Caco-2 (cell line): ENCODE results near the gene NEU1. TPM values are rescaled to one million over a fixed set of nuclear protein-coding genes. Genes with fewer than 3 reads are reported as not detected.
A peak's percentile ranks its signal among the peaks of the same experiment; 100 is the strongest.

ENCODE experiments used
- BruUV-seq: library from RNA; stranded (reverse); fragments of 400-500 nt; replicated peaks from 2 replicates; lab custom pipeline; 2021; lab: Mats Ljungman, UMichigan
- CTCF ChIA-PET: fragments of 300-600 bp; sonication (Branson Sonifier 250); formaldehyde crosslinking; loops from one replicate; lab custom pipeline; 2022; ENCODE audit warnings: antibody characterized with exemption; lab: Charles Lee
- POLR2A ChIA-PET: fragments of 300-600 bp; sonication (Branson Sonifier 250); formaldehyde crosslinking; loops from one replicate; lab custom pipeline; 2022; ENCODE audit warnings: antibody characterized with exemption; lab: Charles Lee
- DNase-seq, 2 experiments: peaks; one replicate each; pipeline versions ENCODE4 v3.0.0 to v3.0.0-alpha.2; 2020 to 2022
- H3K27me3 ChIP-seq: replicated peaks from 2 replicates; pipeline ENCODE4 v1.6.0; 2011; ENCODE audit warnings: low read length; ENCODE audit not compliant: control insufficient read depth, insufficient read depth
- H3K36me3 ChIP-seq: 2 replicates; pipeline ENCODE4 v1.5.1; 2011; ENCODE audit warnings: low read length; ENCODE audit not compliant: control insufficient read depth, insufficient read depth
- H3K4me1 ChIP-seq: fragments of 250-450 bp; sonication (Bioruptor Pico); 2 replicates; pipeline ENCODE4 v1.5.1; 2020; ENCODE audit warnings: mild to moderate bottlenecking
- H3K4me3 ChIP-seq: 2 replicates; pipeline ENCODE4 v1.5.1; 2011; ENCODE audit warnings: low read depth, mild to moderate bottlenecking, control low read depth, low read length
- H3K9me3 ChIP-seq: fragments of 250-450 bp; sonication (Bioruptor Pico); 2 replicates; pipeline ENCODE4 v1.5.1; 2020; ENCODE audit warnings: mild to moderate bottlenecking, moderate library complexity
- H3K27ac Mint-ChIP-seq: one replicate; pipeline ENCODE4 v1.8.0; 2022; ENCODE audit warnings: mixed read lengths; ENCODE audit not compliant: unreplicated experiment
- H3K27me3 Mint-ChIP-seq: one replicate; pipeline ENCODE4 v1.8.0; 2022; ENCODE audit warnings: mixed read lengths; ENCODE audit not compliant: insufficient read depth, unreplicated experiment
- H3K36me3 Mint-ChIP-seq: one replicate; pipeline ENCODE4 v1.8.0; 2022; ENCODE audit warnings: mild to moderate bottlenecking, mixed read lengths; ENCODE audit not compliant: insufficient read depth, unreplicated experiment
- H3K4me1 Mint-ChIP-seq: one replicate; pipeline ENCODE4 v1.8.0; 2022; ENCODE audit warnings: low read depth, mixed read lengths; ENCODE audit not compliant: unreplicated experiment
- H3K4me3 Mint-ChIP-seq: one replicate; pipeline ENCODE4 v1.8.0; 2022; ENCODE audit warnings: mild to moderate bottlenecking, moderate library complexity, mixed read lengths; ENCODE audit not compliant: unreplicated experiment
- H3K9me3 Mint-ChIP-seq: one replicate; pipeline ENCODE4 v1.8.0; 2022; ENCODE audit warnings: mixed read lengths; ENCODE audit not compliant: unreplicated experiment
- CTCF ChIP-seq, 2 experiments: fragments of 200-600 bp in 1 of 2; IDR thresholded peaks; 1 replicate in 1 of 2; 2 replicates in 1 of 2; pipeline versions ENCODE4 v1.5.1 to v1.8.0; 2011 to 2022; ENCODE audit warnings: antibody characterized with exemption in 1 of 2, control low read depth in 1 of 2, inconsistent platforms in 1 of 2, low read depth in 1 of 2, low read length in 1 of 2, mild to moderate bottlenecking in 1 of 2, moderate library complexity in 1 of 2; ENCODE audit not compliant: insufficient read depth in 1 of 2, severe bottlenecking in 1 of 2, unreplicated experiment in 1 of 2
- intact Hi-C: fragments of 100-400 bp; cut with micrococcal nuclease; formaldehyde crosslinking; loops from one replicate; pipeline ENCODE4 v1.10.0; 2022; ENCODE audit not compliant: unreplicated experiment
- total RNA-seq: library from RNA; stranded (reverse); gene quantifications from 2 replicates; pipeline ENCODE4 v1.2.3, GENCODE V29; 2022

The NEU1 gene
- total RNA-seq, 1 experiment from 2014 or later: 176 TPM

DNA sequence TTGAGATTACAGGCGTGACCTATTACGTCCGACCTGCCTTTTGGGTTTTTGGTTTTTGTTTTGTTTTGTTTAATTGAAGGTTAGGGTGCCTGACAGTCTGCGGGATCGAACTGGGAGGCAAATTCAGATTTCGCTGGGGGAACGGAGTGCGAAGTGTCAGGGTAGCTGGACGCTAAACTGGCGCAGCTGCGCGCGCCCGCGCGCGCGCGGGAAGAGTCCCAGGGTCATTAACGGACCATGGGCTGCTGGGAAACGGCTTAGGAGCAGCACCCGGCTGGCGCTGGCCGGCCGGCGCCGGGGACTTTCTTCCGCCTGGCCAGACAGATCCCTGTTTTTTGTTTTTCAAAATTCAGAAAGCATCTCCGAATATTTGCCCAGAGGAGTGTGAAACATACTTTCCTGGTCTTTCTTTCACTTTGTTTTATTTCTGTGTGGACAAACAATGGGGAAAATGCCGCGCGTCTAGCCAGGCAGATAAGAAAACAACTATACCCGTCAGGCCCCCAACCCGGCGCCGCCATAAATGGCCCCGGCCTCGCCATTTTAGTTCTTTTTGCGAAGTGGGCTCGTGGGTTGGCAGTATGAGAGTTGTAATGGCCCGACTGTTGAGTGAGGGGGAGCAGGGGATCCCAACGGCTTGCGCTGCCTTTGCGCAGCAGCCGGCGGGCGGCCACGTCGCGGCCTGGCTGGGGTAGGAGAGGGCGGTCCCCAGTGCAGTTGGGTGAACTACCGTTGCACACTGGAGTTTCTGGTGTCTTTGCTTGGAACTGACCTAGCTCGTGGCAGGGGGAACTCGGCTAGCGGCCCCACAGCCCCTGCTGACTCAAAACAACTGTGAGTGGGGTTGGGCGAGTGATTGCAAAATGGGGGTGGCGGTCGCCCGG is 28.0 kb downstream of the NEU1 start:
- peak overlapping the region; percentile 99 for H3K27ac Mint-ChIP-seq

GRCh38 chr6:31831350-31832215 is 31.0 kb downstream of the NEU1 start:
- peak overlapping the region; percentile 90 for H3K4me3 Mint-ChIP-seq
- no peak for TF ChIP-seq CTCF (IDR thresholded peaks at IDR 0.05; ENCODE audit: insufficient read depth in 1 of 2, low read depth in 1 of 2, low read length in 1 of 2, severe bottlenecking in 1 of 2, unreplicated experiment in 1 of 2)
- Histone ChIP-seq H3K4me1 (peaks cover under 1% of the 10 kb centered on the region; the same call in 1 of the 2 replicates), H3K9me3 (no peaks in the 10 kb centered on the region), H3K27me3 (no peaks in the 10 kb centered on the region), H3K4me3 (no peak overlapping the region; the same call in 1 of the 2 replicates), H3K36me3 (peaks cover 2% of the 10 kb centered on the region; the same call in 1 of the 2 replicates)
- intact Hi-C loops: no loop called here
- BruUV-seq: no TSS peak
- H3K27me3 Mint-ChIP-seq: no peaks in the 10 kb centered on the region
- no peak overlapping the region for H3K27ac Mint-ChIP-seq
- DNase-seq: no peak
- no peaks in the 10 kb centered on the region for H3K9me3 Mint-ChIP-seq
- H3K4me1 Mint-ChIP-seq: peaks cover 8% of the 10 kb centered on the region
- ChIA-PET POLR2A (interaction anchor here (0.7 to 0.8 kb wide), 2 partner anchors 16 to 176 kb away, joined by 3 to 19 read pairs; partner anchors contain the start of genes APOM, HSPA1A and HSPA1L), CTCF (interaction anchor here (2.0 kb wide), 1 partner anchor 25 kb away, joined by 9 read pairs; the partner anchor contains the start of gene LSM2)
- H3K36me3 Mint-ChIP-seq: peaks cover 51% of the 10 kb centered on the region

More for the DNA sequence above, 28.0 kb downstream of the NEU1 start:
- DNase-seq: peak; percentile 90
- CTCF ChIA-PET: interaction anchor here (0.7 to 1.0 kb wide), 2 partner anchors 153 to 155 kb away, joined by 3 to 5 read pairs; no protein-coding TSS in a partner anchor
- no peak for TF ChIP-seq CTCF (IDR thresholded peaks at IDR 0.05; ENCODE audit: insufficient read depth in 1 of 2, low read depth in 1 of 2, low read length in 1 of 2, severe bottlenecking in 1 of 2, unreplicated experiment in 1 of 2)
- BruUV-seq: no TSS peak
- Histone ChIP-seq H3K4me3 (peak overlapping the region; percentile 86), H3K36me3 (peaks cover 9% of the 10 kb centered on the region), H3K9me3 (no peaks in the 10 kb centered on the region), H3K4me1 (peaks cover 13% of the 10 kb centered on the region), H3K27me3 (no peaks in the 10 kb centered on the region)
- intact Hi-C loops: loop anchor here (1.0 kb wide), 1 partner anchor 29 kb away; no protein-coding TSS in a partner anchor
- Mint-ChIP-seq H3K36me3 (peaks cover 68% of the 10 kb centered on the region), H3K9me3 (no peaks in the 10 kb centered on the region), H3K4me1 (peaks cover 18% of the 10 kb centered on the region), H3K27me3 (no peaks in the 10 kb centered on the region), H3K4me3 (peak overlapping the region; percentile 96)
- POLR2A ChIA-PET: interaction anchor here (0.6 to 2.0 kb wide), 7 partner anchors 19 to 420 kb away, joined by 3 to 20 read pairs (median 7); partner anchors contain the start of genes HSPA1A, HSPA1L, LSM2 and NEU1
